Measurements from ENCODE around the gene ACMSD. TPM values are rescaled to one million over a fixed set of nuclear protein-coding genes. Genes with fewer than 3 reads are reported as not detected.
"Not testable (repeated sequence)": the region's sequence is repeated elsewhere in the genome, so short reads cannot be mapped to it uniquely, and the experiment has no call there.

The ACMSD gene
- polyA plus RNA-seq, 1 of the 3 experiments (the other 2 are of a cell fraction), result not detected

DNA sequence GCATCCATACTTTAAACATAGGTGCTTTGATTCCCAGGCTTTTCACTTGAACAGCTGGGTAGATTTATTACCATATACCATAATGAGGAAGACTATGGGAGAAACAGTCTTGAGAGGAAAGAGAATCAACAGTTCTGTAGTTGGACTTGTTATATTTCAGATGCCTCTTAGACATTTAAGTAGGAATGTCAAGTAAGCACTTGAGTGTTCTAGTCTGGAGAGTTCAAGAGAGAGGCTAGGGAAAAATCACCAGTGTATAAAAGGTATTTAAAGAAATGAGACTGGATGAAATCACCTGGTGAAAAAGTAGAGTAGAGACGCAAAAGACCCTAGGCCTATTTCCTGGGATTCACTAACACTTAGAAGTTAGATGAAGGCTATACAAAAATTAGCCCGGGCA, 66.8 kb downstream of the ACMSD start (continued):
- TF ChIP-seq, protein P1, sequence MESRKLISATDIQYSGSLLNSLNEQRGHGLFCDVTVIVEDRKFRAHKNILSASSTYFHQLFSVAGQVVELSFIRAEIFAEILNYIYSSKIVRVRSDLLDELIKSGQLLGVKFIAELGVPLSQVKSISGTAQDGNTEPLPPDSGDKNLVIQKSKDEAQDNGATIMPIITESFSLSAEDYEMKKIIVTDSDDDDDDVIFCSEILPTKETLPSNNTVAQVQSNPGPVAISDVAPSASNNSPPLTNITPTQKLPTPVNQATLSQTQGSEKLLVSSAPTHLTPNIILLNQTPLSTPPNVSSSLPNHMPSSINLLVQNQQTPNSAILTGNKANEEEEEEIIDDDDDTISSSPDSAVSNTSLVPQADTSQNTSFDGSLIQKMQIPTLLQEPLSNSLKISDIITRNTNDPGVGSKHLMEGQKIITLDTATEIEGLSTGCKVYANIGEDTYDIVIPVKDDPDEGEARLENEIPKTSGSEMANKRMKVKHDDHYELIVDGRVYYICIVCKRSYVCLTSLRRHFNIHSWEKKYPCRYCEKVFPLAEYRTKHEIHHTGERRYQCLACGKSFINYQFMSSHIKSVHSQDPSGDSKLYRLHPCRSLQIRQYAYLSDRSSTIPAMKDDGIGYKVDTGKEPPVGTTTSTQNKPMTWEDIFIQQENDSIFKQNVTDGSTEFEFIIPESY (IDR thresholded peaks at IDR 0.05; ENCODE audit: borderline replicate concordance, low read depth), result no peak
- TF ChIP-seq GABPA (IDR thresholded peaks at IDR 0.05; ENCODE audit: low read depth), result no peak
- no peak for TF ChIP-seq GATA2 (CRISPR knock-in tag; IDR thresholded peaks at IDR 0.05)
- no peak for TF ChIP-seq SIN3A (IDR thresholded peaks at IDR 0.05; ENCODE audit: borderline replicate concordance, low read depth, low read length)
- TF ChIP-seq, protein P2, sequence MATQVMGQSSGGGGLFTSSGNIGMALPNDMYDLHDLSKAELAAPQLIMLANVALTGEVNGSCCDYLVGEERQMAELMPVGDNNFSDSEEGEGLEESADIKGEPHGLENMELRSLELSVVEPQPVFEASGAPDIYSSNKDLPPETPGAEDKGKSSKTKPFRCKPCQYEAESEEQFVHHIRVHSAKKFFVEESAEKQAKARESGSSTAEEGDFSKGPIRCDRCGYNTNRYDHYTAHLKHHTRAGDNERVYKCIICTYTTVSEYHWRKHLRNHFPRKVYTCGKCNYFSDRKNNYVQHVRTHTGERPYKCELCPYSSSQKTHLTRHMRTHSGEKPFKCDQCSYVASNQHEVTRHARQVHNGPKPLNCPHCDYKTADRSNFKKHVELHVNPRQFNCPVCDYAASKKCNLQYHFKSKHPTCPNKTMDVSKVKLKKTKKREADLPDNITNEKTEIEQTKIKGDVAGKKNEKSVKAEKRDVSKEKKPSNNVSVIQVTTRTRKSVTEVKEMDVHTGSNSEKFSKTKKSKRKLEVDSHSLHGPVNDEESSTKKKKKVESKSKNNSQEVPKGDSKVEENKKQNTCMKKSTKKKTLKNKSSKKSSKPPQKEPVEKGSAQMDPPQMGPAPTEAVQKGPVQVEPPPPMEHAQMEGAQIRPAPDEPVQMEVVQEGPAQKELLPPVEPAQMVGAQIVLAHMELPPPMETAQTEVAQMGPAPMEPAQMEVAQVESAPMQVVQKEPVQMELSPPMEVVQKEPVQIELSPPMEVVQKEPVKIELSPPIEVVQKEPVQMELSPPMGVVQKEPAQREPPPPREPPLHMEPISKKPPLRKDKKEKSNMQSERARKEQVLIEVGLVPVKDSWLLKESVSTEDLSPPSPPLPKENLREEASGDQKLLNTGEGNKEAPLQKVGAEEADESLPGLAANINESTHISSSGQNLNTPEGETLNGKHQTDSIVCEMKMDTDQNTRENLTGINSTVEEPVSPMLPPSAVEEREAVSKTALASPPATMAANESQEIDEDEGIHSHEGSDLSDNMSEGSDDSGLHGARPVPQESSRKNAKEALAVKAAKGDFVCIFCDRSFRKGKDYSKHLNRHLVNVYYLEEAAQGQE (IDR thresholded peaks at IDR 0.05; ENCODE audit: low read depth, low read length), result no peak
- no peak for TF ChIP-seq TAF1 (IDR thresholded peaks at IDR 0.05; ENCODE audit: borderline replicate concordance, low read depth, low read length)
- TF ChIP-seq JUND (IDR thresholded peaks at IDR 0.05), result no peak
- TF ChIP-seq RFX5 (IDR thresholded peaks at IDR 0.05; ENCODE audit: low read length), result no peak
- TF ChIP-seq, protein P3, sequence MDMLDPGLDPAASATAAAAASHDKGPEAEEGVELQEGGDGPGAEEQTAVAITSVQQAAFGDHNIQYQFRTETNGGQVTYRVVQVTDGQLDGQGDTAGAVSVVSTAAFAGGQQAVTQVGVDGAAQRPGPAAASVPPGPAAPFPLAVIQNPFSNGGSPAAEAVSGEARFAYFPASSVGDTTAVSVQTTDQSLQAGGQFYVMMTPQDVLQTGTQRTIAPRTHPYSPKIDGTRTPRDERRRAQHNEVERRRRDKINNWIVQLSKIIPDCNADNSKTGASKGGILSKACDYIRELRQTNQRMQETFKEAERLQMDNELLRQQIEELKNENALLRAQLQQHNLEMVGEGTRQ (IDR thresholded peaks at IDR 0.05; ENCODE audit: borderline replicate concordance, low read depth, low read length), result no peak
- TF ChIP-seq FOXM1 (IDR thresholded peaks at IDR 0.05; ENCODE audit: low read depth), result no peak

DNA sequence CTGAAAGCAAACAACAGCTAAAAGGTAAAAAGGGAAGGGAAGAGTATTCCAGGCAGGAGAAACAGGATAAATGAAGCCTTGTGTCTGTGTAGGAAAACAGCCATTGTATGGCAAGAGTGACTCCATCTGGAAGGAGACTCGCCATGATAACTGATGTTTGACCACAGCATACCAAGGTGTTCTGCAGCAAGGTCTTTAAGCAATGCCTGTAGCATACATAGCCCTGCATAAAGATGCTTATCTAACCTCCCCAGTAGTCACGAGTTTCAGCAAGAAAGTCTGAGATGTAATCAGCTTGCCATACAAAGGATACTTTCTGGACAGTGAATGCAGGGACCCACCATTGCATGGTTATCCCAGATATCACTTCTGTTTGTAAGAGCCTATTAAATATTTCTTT, 68.3 kb downstream of the ACMSD start:
- no peak overlapping the region for H3K27ac ChIP-seq (ENCODE audit: low read depth in 2 of 2, low read length in 1 of 2)
- CTCF ChIA-PET, result interaction anchor here (0.7 kb wide), 1 partner anchor 803 kb away, joined by 3 read pairs; no protein-coding TSS in a partner anchor
- TF ChIP-seq NRF1 (IDR thresholded peaks at IDR 0.05; ENCODE audit: low read depth, low read length) (no peak), RXRA (IDR thresholded peaks at IDR 0.05; ENCODE audit: borderline replicate concordance, low read depth) (no peak), RFX5 (IDR thresholded peaks at IDR 0.05; ENCODE audit: low read length) (no peak)
- H3K79me2 ChIP-seq (ENCODE audit: insufficient read depth), result no peaks in the 10 kb centered on the region
- H3K9me2 ChIP-seq, result no peaks in the 10 kb centered on the region
- H3K4me3 ChIP-seq (ENCODE audit: low read depth in 2 of 2, low read length in 1 of 2), result no peak overlapping the region
- H3K27me3 ChIP-seq (ENCODE audit: insufficient read depth), result no peaks in the 10 kb centered on the region
- no peak overlapping the region for H3K9ac ChIP-seq
- no peaks in the 10 kb centered on the region for H3F3A ChIP-seq (replicated peaks; ENCODE audit: insufficient read depth)
- H3K4me1 ChIP-seq (ENCODE audit: control insufficient read depth in 1 of 2, insufficient read depth in 2 of 2, low read depth in 1 of 2, low read length in 1 of 2), result no peaks in the 10 kb centered on the region
- no peak overlapping the region for H2AFZ ChIP-seq (ENCODE audit: low read depth)
- H3K36me3 ChIP-seq (replicated peaks in 1 of 2; ENCODE audit: control insufficient read depth in 1 of 2, insufficient read depth in 2 of 2, low read length in 1 of 2), result no peaks in the 10 kb centered on the region
- POLR2A ChIA-PET, result no interaction called here
- no peaks in the 10 kb centered on the region for H3K9me3 ChIP-seq
- H4K20me1 ChIP-seq (ENCODE audit: insufficient read depth), result no peaks in the 10 kb centered on the region
- no peak overlapping the region for H3K4me2 ChIP-seq
- DNase-seq, result no peak
- 32% methylated on average over 2 of the region's 2 CpGs for WGBS (ENCODE audit: low lambda C conversion rate)

DNA sequence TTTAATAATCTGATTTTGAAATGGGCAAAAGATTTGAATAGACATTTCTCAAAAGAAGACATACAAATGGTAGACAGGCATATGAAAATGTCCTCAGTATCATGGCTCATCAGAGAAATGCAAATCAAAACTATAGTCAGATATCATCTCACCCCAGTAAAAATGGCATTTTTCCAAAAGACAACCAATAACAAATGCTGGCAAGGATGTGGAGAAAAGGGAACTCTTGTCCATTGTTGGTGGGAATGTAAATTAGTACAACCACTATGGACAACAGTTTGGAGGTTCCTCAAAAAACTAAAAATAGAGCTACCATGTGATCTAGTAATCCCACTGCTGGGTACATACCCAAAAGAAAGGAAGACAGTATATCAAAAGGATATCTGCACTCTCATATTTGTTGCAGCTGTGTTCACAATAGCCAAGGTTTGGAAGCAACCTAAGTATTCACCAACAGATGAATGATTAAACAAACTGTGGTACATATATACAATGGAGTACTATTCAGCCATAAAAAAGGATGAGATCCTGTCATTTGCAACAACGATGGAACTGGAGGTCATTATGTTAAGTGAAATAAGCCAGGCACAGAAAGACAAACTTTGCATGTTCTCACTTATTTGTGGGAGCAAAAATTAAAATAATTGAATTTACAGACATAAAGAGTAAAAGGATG, 69.2 kb downstream of the ACMSD start:
- H2AFZ ChIP-seq (ENCODE audit: low read depth); H3K27ac ChIP-seq (ENCODE audit: low read depth in 2 of 2, low read length in 1 of 2); H3K9me2 ChIP-seq; H3K79me2 ChIP-seq (ENCODE audit: insufficient read depth); H3K4me3 ChIP-seq (ENCODE audit: low read depth in 2 of 2, low read length in 1 of 2); H4K20me1 ChIP-seq (ENCODE audit: insufficient read depth); POLR2A ChIA-PET; H3K4me2 ChIP-seq; H3K27me3 ChIP-seq (ENCODE audit: insufficient read depth); H3K9me3 ChIP-seq; H3K4me1 ChIP-seq (ENCODE audit: control insufficient read depth in 1 of 2, insufficient read depth in 2 of 2, low read depth in 1 of 2, low read length in 1 of 2); H3K9ac ChIP-seq; DNase-seq; H3F3A ChIP-seq (replicated peaks; ENCODE audit: insufficient read depth); H3K36me3 ChIP-seq (replicated peaks in 1 of 2; ENCODE audit: control insufficient read depth in 1 of 2, insufficient read depth in 2 of 2, low read length in 1 of 2): not testable (repeated sequence)
- CTCF ChIA-PET, result interaction anchor here (0.7 kb wide), 1 partner anchor 803 kb away, joined by 3 read pairs; no protein-coding TSS in a partner anchor
- 0% methylated on average over 1 of the region's 1 CpG for WGBS (ENCODE audit: low lambda C conversion rate)
